Neural cell (in vitro differentiated cells): ENCODE results near the gene PRKD1.

Experiments used
- CTCF ChIP-seq: fragments of 450-650 bp; IDR thresholded peaks from 2 replicates; pipeline ENCODE4 v1.5.1; 2014; ENCODE audit warnings: antibody characterized with exemption, mild to moderate bottlenecking, moderate library complexity; ENCODE audit not compliant: poor library complexity, severe bottlenecking
- EP300 ChIP-seq: fragments of 450-650 bp; conservative IDR thresholded peaks from 2 replicates; pipeline ENCODE4 v1.6.1; 2014; ENCODE audit warnings: antibody characterized with exemption, mild to moderate bottlenecking, moderate library complexity; ENCODE audit not compliant: poor library complexity, severe bottlenecking
- POLR2AphosphoS5 ChIP-seq: IDR thresholded peaks from 2 replicates; pipeline ENCODE4 v1.6.1; 2012
- REST ChIP-seq: IDR thresholded peaks from 2 replicates; pipeline ENCODE4 v1.6.1; 2012; ENCODE audit warnings: borderline replicate concordance

- TF ChIP-seq POLR2AphosphoS5 = no peak
- TF ChIP-seq REST = no peak
- no peak for TF ChIP-seq CTCF
- TF ChIP-seq EP300 = no peak
Observed at GRCh38 chr14:29799464-29800095, 128.1 kb downstream of the PRKD1 start.
